Endodermal cell (in vitro differentiated cells): Measurements from ENCODE around the gene LYST. TPM values are rescaled to one million over a fixed set of nuclear protein-coding genes. Genes with fewer than 3 reads are reported as not detected.

Experiments
- DNase-seq: peaks from one replicate; pipeline ENCODE4 v3.0.0-alpha.2; 2017
- H3K27ac ChIP-seq: 2 replicates; pipeline ENCODE4 v1.5.1; 2013; ENCODE audit warnings: mild to moderate bottlenecking, low read depth, low read length, moderate library complexity
- H3K27me3 ChIP-seq: 2 replicates; pipeline ENCODE4 v1.6.1; 2013; ENCODE audit warnings: mild to moderate bottlenecking, low read length, moderate library complexity; ENCODE audit not compliant: insufficient read depth, control insufficient read depth, poor library complexity, severe bottlenecking
- H3K36me3 ChIP-seq: 2 replicates; pipeline ENCODE4 v1.7.0; 2013; ENCODE audit warnings: mild to moderate bottlenecking, low read length, moderate library complexity; ENCODE audit not compliant: control insufficient read depth, insufficient read depth
- H3K4me1 ChIP-seq: one replicate; pipeline ENCODE4 v1.7.0; 2013; ENCODE audit warnings: low read length; ENCODE audit not compliant: control insufficient read depth, insufficient read depth
- H3K4me3 ChIP-seq: 2 replicates; pipeline ENCODE4 v1.5.1; 2013; ENCODE audit warnings: mild to moderate bottlenecking, low read length, moderate library complexity
- H3K9ac ChIP-seq: 2 replicates; pipeline ENCODE4 v1.6.1; 2013; ENCODE audit warnings: mild to moderate bottlenecking, low read length, moderate library complexity; ENCODE audit not compliant: poor library complexity, severe bottlenecking; ENCODE audit errors: extremely low read depth
- H3K9me3 ChIP-seq: 2 replicates; pipeline ENCODE4 v1.6.1; 2013; ENCODE audit warnings: mild to moderate bottlenecking, low read length, moderate library complexity; ENCODE audit not compliant: control insufficient read depth
- H3K27ac Mint-ChIP-seq: 2 replicates; pipeline ENCODE4 v1.8.0; 2020; ENCODE audit warnings: mixed read lengths
- H3K27me3 Mint-ChIP-seq: 2 replicates; pipeline ENCODE4 v1.8.0; 2021; ENCODE audit warnings: mild to moderate bottlenecking, mixed read lengths; ENCODE audit not compliant: insufficient read depth
- H3K36me3 Mint-ChIP-seq: 2 replicates; pipeline ENCODE4 v1.8.0; 2020; ENCODE audit warnings: low read depth, mixed read lengths
- H3K4me1 Mint-ChIP-seq: 2 replicates; pipeline ENCODE4 v1.8.0; 2020; ENCODE audit warnings: mixed read lengths
- H3K4me3 Mint-ChIP-seq: 2 replicates; pipeline ENCODE4 v1.8.0; 2020; ENCODE audit warnings: mild to moderate bottlenecking, moderate library complexity, mixed read lengths
- H3K9me3 Mint-ChIP-seq: 2 replicates; pipeline ENCODE4 v1.8.0; 2020; ENCODE audit warnings: mild to moderate bottlenecking, mixed read lengths
- WGBS, 2 experiments: methylation state at CpG; one replicate each; pipeline versions ENCODE4 v1.1.5 to v1.1.7; 2013; ENCODE audit warnings: missing lambda C conversion rate in 2 of 2, mixed read lengths in 1 of 2; ENCODE audit not compliant: insufficient coverage in 1 of 2, insufficient read length in 1 of 2; 5-methylcytosine and 5-hydroxymethylcytosine counted together
- total RNA-seq, 2 donors: library from RNA; stranded (reverse); fragmentation: NEBNext Ultra II Directional in 1 of 2; extraction: Animal tissue kit (Norgen Biotek cat#: 25700) in 1 of 2; gene quantifications; 2 replicates in 1 of 2; 3 replicates in 1 of 2; pipeline ENCODE4 v1.2.1, GENCODE V29; 2021
- TF ChIP-seq, protein P1 (sequence below): fragments of 200-600 bp; sonication (generic); conservative IDR thresholded peaks from 2 replicates; pipeline ENCODE4 v1.5.0; 2021; ENCODE audit warnings: antibody characterized with exemption, mild to moderate bottlenecking

Gene LYST
- total RNA-seq, 2 donors from 2014 or later, result 2.5 to 6.8 TPM

GRCh38 chr1:235802573-235803346 is 63.9 kb downstream of the LYST start:
- 91 to 94% methylated on average over 2 to 4 of the region's 4 CpGs for WGBS, 2 experiments

GRCh38 chr1:235799264-235799663 is 67.4 kb downstream of the LYST start:
- Histone ChIP-seq H3K36me3 (no peaks in the 10 kb centered on the region), H3K27ac (no peak overlapping the region), H3K4me3 (no peak overlapping the region), H3K9ac (no peak overlapping the region), H3K27me3 (no peaks in the 10 kb centered on the region), H3K4me1 (no peaks in the 10 kb centered on the region), H3K9me3 (no peaks in the 10 kb centered on the region)
- 77 to 86% methylated on average over 1 to 2 of the region's 2 CpGs for WGBS, 2 experiments
- TF ChIP-seq, protein P1, sequence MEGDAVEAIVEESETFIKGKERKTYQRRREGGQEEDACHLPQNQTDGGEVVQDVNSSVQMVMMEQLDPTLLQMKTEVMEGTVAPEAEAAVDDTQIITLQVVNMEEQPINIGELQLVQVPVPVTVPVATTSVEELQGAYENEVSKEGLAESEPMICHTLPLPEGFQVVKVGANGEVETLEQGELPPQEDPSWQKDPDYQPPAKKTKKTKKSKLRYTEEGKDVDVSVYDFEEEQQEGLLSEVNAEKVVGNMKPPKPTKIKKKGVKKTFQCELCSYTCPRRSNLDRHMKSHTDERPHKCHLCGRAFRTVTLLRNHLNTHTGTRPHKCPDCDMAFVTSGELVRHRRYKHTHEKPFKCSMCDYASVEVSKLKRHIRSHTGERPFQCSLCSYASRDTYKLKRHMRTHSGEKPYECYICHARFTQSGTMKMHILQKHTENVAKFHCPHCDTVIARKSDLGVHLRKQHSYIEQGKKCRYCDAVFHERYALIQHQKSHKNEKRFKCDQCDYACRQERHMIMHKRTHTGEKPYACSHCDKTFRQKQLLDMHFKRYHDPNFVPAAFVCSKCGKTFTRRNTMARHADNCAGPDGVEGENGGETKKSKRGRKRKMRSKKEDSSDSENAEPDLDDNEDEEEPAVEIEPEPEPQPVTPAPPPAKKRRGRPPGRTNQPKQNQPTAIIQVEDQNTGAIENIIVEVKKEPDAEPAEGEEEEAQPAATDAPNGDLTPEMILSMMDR, result no peak
- H3K4me1 Mint-ChIP-seq, result no peaks in the 10 kb centered on the region
- DNase-seq, result no peak
- H3K4me3 Mint-ChIP-seq, result no peak overlapping the region
- H3K27ac Mint-ChIP-seq, result no peak overlapping the region
- no peaks in the 10 kb centered on the region for H3K9me3 Mint-ChIP-seq
- H3K36me3 Mint-ChIP-seq, result no peaks in the 10 kb centered on the region
- no peaks in the 10 kb centered on the region for H3K27me3 Mint-ChIP-seq

More at GRCh38 chr1:235802573-235803346, 63.9 kb downstream of the LYST start:
- no peaks in the 10 kb centered on the region for H3K36me3 ChIP-seq
- H3K4me3 ChIP-seq, result no peak overlapping the region
- H3K27me3 ChIP-seq, result no peaks in the 10 kb centered on the region
- no peak overlapping the region for H3K27ac ChIP-seq
- DNase-seq, result no peak
- H3K9me3 ChIP-seq, result no peaks in the 10 kb centered on the region
- H3K4me3 Mint-ChIP-seq, result no peak overlapping the region
- H3K4me1 ChIP-seq, result no peaks in the 10 kb centered on the region
- no peak overlapping the region for H3K9ac ChIP-seq
- H3K36me3 Mint-ChIP-seq, result no peaks in the 10 kb centered on the region
- no peaks in the 10 kb centered on the region for H3K9me3 Mint-ChIP-seq
- no peaks in the 10 kb centered on the region for H3K27me3 Mint-ChIP-seq
- TF ChIP-seq, protein P1, result no peak
- H3K4me1 Mint-ChIP-seq, result no peaks in the 10 kb centered on the region
- H3K27ac Mint-ChIP-seq, result no peak overlapping the region

- Histone ChIP-seq H3K9ac (no peak overlapping the region), H3K4me3 (no peak overlapping the region), H3K36me3 (no peaks in the 10 kb centered on the region), H3K27ac (no peak overlapping the region), H3K4me1 (no peaks in the 10 kb centered on the region), H3K27me3 (no peaks in the 10 kb centered on the region), H3K9me3 (no peaks in the 10 kb centered on the region)
- Mint-ChIP-seq H3K9me3 (no peaks in the 10 kb centered on the region), H3K4me3 (no peak overlapping the region), H3K4me1 (no peaks in the 10 kb centered on the region), H3K27ac (no peak overlapping the region), H3K36me3 (no peaks in the 10 kb centered on the region), H3K27me3 (no peaks in the 10 kb centered on the region)
- 92% methylated on average over 4 to 7 of the region's 7 CpGs for WGBS, 2 experiments
- TF ChIP-seq, protein P1, result no peak
- no peak for DNase-seq
These were observed 75.1 kb downstream of the LYST start for GRCh38 chr1:235791532-235792060.
